CD14-positive monocyte (primary cell): ENCODE measurements around the gene HPGDS. TPM values are rescaled to one million over a fixed set of nuclear protein-coding genes. Genes with fewer than 3 reads are reported as not detected.

Experiments
- DNase-seq, 3 donors: peaks; one replicate each; pipeline ENCODE4 v3.0.0-alpha.2; 2011 to 2022
- H2AFZ ChIP-seq: 2 replicates; pipeline ENCODE4 v1.6.0; 2012; ENCODE audit warnings: mild to moderate bottlenecking, low read depth, low read length, inconsistent platforms; ENCODE audit not compliant: insufficient read depth, poor library complexity, severe bottlenecking
- H3K27ac ChIP-seq, 2 donors: 1 replicate in 1 of 2; 2 replicates in 1 of 2; pipeline ENCODE4 v1.5.1; 2012 to 2013; ENCODE audit warnings: low read length in 2 of 2, control low read depth in 1 of 2, inconsistent platforms in 1 of 2, low read depth in 1 of 2, mild to moderate bottlenecking in 1 of 2
- H3K27me3 ChIP-seq, 2 donors: one replicate each; pipeline versions ENCODE4 v1.6.0 to v1.6.1; 2011 to 2013; ENCODE audit warnings: low read length in 2 of 2; ENCODE audit not compliant: control insufficient read depth in 2 of 2, insufficient read depth in 2 of 2
- H3K36me3 ChIP-seq, 2 donors: replicated peaks in 1 of 2; 1 replicate in 1 of 2; 2 replicates in 1 of 2; pipeline versions ENCODE4 v1.5.1 to v1.6.1; 2012 to 2013; ENCODE audit warnings: low read length in 2 of 2, control low read depth in 1 of 2, inconsistent platforms in 1 of 2, mild to moderate bottlenecking in 1 of 2; ENCODE audit not compliant: insufficient read depth in 2 of 2, control insufficient read depth in 1 of 2
- H3K4me1 ChIP-seq, 2 donors: 1 replicate in 1 of 2; 2 replicates in 1 of 2; pipeline versions ENCODE4 v1.5.1 to v1.6.1; 2012 to 2013; ENCODE audit warnings: low read length in 2 of 2, control low read depth in 1 of 2, inconsistent platforms in 1 of 2, mild to moderate bottlenecking in 1 of 2, moderate library complexity in 1 of 2; ENCODE audit not compliant: insufficient read depth in 2 of 2, control insufficient read depth in 1 of 2
- H3K4me2 ChIP-seq: replicated peaks from 2 replicates; pipeline ENCODE3; 2012; ENCODE audit warnings: low read length, moderate library complexity, mild to moderate bottlenecking; ENCODE audit not compliant: poor library complexity, severe bottlenecking; ENCODE audit errors: extremely low read depth
- H3K4me3 ChIP-seq, 3 experiments: fragments of 200-600 bp in 1 of 3; sonication (generic) in 1 of 3; replicated peaks in 1 of 3; 1 replicate in 2 of 3; 2 replicates in 1 of 3; pipeline ENCODE4 v1.5.1; 2011 to 2013; ENCODE audit warnings: low read length in 3 of 3, mild to moderate bottlenecking in 3 of 3, control low read depth in 2 of 3, low read depth in 2 of 3, inconsistent platforms in 1 of 3, moderate library complexity in 1 of 3
- H3K79me2 ChIP-seq: 2 replicates; pipeline ENCODE4 v1.6.0; 2012; ENCODE audit warnings: mild to moderate bottlenecking, control low read depth, inconsistent platforms, low read length, moderate library complexity; ENCODE audit not compliant: insufficient read depth
- H3K9ac ChIP-seq: 2 replicates; pipeline ENCODE4 v1.6.0; 2017; ENCODE audit warnings: low read length, mild to moderate bottlenecking; ENCODE audit not compliant: insufficient read depth, poor library complexity, severe bottlenecking
- H3K9me3 ChIP-seq, 2 donors: replicated peaks in 1 of 2; 1 replicate in 1 of 2; 2 replicates in 1 of 2; pipeline versions ENCODE4 v1.5.1 to v1.6.1; 2012 to 2013; ENCODE audit warnings: low read length in 2 of 2, control low read depth in 1 of 2; ENCODE audit not compliant: control insufficient read depth in 1 of 2, insufficient read depth in 1 of 2
- H4K20me1 ChIP-seq: 2 replicates; pipeline ENCODE4 v1.6.0; 2012; ENCODE audit warnings: mild to moderate bottlenecking, low read length, control low read depth, moderate library complexity; ENCODE audit not compliant: insufficient read depth
- H3K27ac Mint-ChIP-seq, 7 donors: one replicate each; pipeline ENCODE4 v1.8.0; 2020; ENCODE audit warnings: mild to moderate bottlenecking in 7 of 7, mixed read lengths in 7 of 7, moderate library complexity in 6 of 7, inconsistent platforms in 2 of 7
- H3K27me3 Mint-ChIP-seq, 3 donors: one replicate each; pipeline ENCODE4 v1.8.0; 2021 to 2022; ENCODE audit warnings: low read depth in 3 of 3, mild to moderate bottlenecking in 3 of 3, mixed read lengths in 3 of 3, moderate library complexity in 3 of 3, inconsistent platforms in 1 of 3
- H3K36me3 Mint-ChIP-seq, 2 donors: one replicate each; pipeline ENCODE4 v1.8.0; 2020; ENCODE audit warnings: mixed read lengths in 2 of 2, inconsistent platforms in 1 of 2, mild to moderate bottlenecking in 1 of 2
- H3K4me1 Mint-ChIP-seq: one replicate; pipeline ENCODE4 v1.8.0; 2020; ENCODE audit warnings: mild to moderate bottlenecking, mixed read lengths
- H3K4me3 Mint-ChIP-seq, 2 donors: one replicate each; pipeline ENCODE4 v1.8.0; 2020; ENCODE audit warnings: mild to moderate bottlenecking in 2 of 2, mixed read lengths in 2 of 2, moderate library complexity in 1 of 2
- H3K9me3 Mint-ChIP-seq, 7 donors: one replicate each; pipeline ENCODE4 v1.8.0; 2020 to 2022; ENCODE audit warnings: mixed read lengths in 7 of 7, mild to moderate bottlenecking in 6 of 7, moderate library complexity in 6 of 7, inconsistent platforms in 2 of 7
- CTCF ChIP-seq: fragments of 200-600 bp; IDR thresholded peaks from one replicate; pipeline ENCODE4 v1.8.0; 2022; ENCODE audit warnings: antibody characterized with exemption, mild to moderate bottlenecking
- WGBS: methylation state at CpG from one replicate; pipeline ENCODE4 v1.1.5; 2013; ENCODE audit warnings: missing lambda C conversion rate; ENCODE audit not compliant: insufficient coverage; 5-methylcytosine and 5-hydroxymethylcytosine counted together
- intact Hi-C, 2 donors: fragments of 100-400 bp; cut with micrococcal nuclease; formaldehyde crosslinking; loops; one replicate each; pipeline versions ENCODE4 v1.15.0 to v1.15.1; 2023
- polyA plus RNA-seq, 3 donors: library from polyadenylated mRNA; depleted of rRNA in 1 of 3; unstranded in 2 of 3; stranded (reverse) in 1 of 3; fragments of 300-500 nt in 2 of 3; fragments of >200 nt in 1 of 3; fragmentation: Illumina TruSeq in 2 of 3; gene quantifications; 1 replicate in 2 of 3; 2 replicates in 1 of 3; pipeline ENCODE4 v1.2.3, GENCODE V29; 2012 to 2021

Gene HPGDS
- polyA plus RNA-seq, 3 donors, result 0.05 to 0.30 TPM; not detected in 1

GRCh38 chr4:94350095-94350494 is 7.5 kb upstream of the HPGDS start:
- Histone ChIP-seq H3K9me3 (no peaks in the 10 kb centered on the region), H3K27me3 (no peaks in the 10 kb centered on the region), H2AFZ (no peak overlapping the region), H3K27ac (no peak overlapping the region), H3K36me3 (no peaks in the 10 kb centered on the region), H3K4me3 (no peak overlapping the region), H3K4me1 (peaks cover 30 to 31% of the 10 kb centered on the region in 2 donors), H3K79me2 (no peaks in the 10 kb centered on the region), H3K4me2 (no peak overlapping the region), H3K9ac (no peak overlapping the region), H4K20me1 (no peaks in the 10 kb centered on the region)
- peaks cover 2% of the 10 kb centered on the region in 3 donors for H3K27me3 Mint-ChIP-seq
- no peak overlapping the region for H3K4me3 Mint-ChIP-seq
- no peak for DNase-seq
- no peaks in the 10 kb centered on the region for H3K9me3 Mint-ChIP-seq
- no peak for TF ChIP-seq CTCF
- peaks cover 40% of the 10 kb centered on the region for H3K4me1 Mint-ChIP-seq
- H3K36me3 Mint-ChIP-seq, result no peaks in the 10 kb centered on the region
- intact Hi-C loops, result no loop called here
- WGBS, result no CpG with 5 or more reads among the region's 8 CpGs
- H3K27ac Mint-ChIP-seq, result no peak overlapping the region

- TF ChIP-seq CTCF, result no peak
- H3K27me3 ChIP-seq, result no peaks in the 10 kb centered on the region
- H3K36me3 Mint-ChIP-seq, result no peaks in the 10 kb centered on the region
- H4K20me1 ChIP-seq, result no peaks in the 10 kb centered on the region
- H3K9me3 ChIP-seq, result no peaks in the 10 kb centered on the region
- peaks cover 36% of the 10 kb centered on the region in 2 donors for H3K4me1 ChIP-seq
- no peaks in the 10 kb centered on the region for H3K36me3 ChIP-seq
- H3K4me1 Mint-ChIP-seq, result peaks cover 40% of the 10 kb centered on the region
- DNase-seq, result no peak
- H2AFZ ChIP-seq, result no peak overlapping the region
- peaks cover 0 to 2% (median 2%) of the 10 kb centered on the region in 3 donors for H3K27me3 Mint-ChIP-seq
- intact Hi-C loops, result no loop called here
- no peak overlapping the region for H3K4me3 ChIP-seq
- H3K27ac Mint-ChIP-seq, result no peak overlapping the region
- H3K4me3 Mint-ChIP-seq, result no peak overlapping the region
- no peak overlapping the region for H3K9ac ChIP-seq
- no peaks in the 10 kb centered on the region for H3K79me2 ChIP-seq
- no peak overlapping the region for H3K27ac ChIP-seq
- WGBS, result no CpG with 5 or more reads among the region's 1 CpG
- no peak overlapping the region for H3K4me2 ChIP-seq
- no peaks in the 10 kb centered on the region for H3K9me3 Mint-ChIP-seq
Measured at GRCh38 chr4:94349193-94349592, 6.6 kb upstream of the HPGDS start.
